Fibroblast of lung (primary cell): ENCODE data around the gene PPP1R12C. TPM values are rescaled to one million over a fixed set of nuclear protein-coding genes. Genes with fewer than 3 reads are reported as not detected.
"Not testable (repeated sequence)": the region's sequence is repeated elsewhere in the genome, so short reads cannot be mapped to it uniquely, and the experiment has no call there.

ENCODE experiments used
- DNase-seq, 2 donors: peaks; one replicate each; pipeline versions ENCODE4 v3.0.0 to v3.0.0-alpha.2; 2010; ENCODE audit warnings: low read depth in 2 of 2
- H2AFZ ChIP-seq: 2 replicates; pipeline ENCODE4 v1.5.1; 2012; ENCODE audit warnings: low read length, control low read depth, inconsistent platforms
- H3K27ac ChIP-seq: 2 replicates; pipeline ENCODE4 v1.5.1; 2011; ENCODE audit warnings: low read length, control low read depth; ENCODE audit not compliant: insufficient read depth
- H3K27me3 ChIP-seq: 2 replicates; pipeline ENCODE4 v1.5.1; 2011; ENCODE audit warnings: mild to moderate bottlenecking, low read length; ENCODE audit not compliant: control insufficient read depth, insufficient read depth
- H3K36me3 ChIP-seq: 2 replicates; pipeline ENCODE4 v1.5.1; 2011; ENCODE audit warnings: low read length; ENCODE audit not compliant: control insufficient read depth, insufficient read depth
- H3K4me1 ChIP-seq: 2 replicates; pipeline ENCODE4 v1.5.1; 2011; ENCODE audit warnings: low read length; ENCODE audit not compliant: control insufficient read depth, insufficient read depth; ENCODE audit errors: extremely low read depth
- H3K4me2 ChIP-seq: 2 replicates; pipeline ENCODE4 v1.5.1; 2011; ENCODE audit warnings: low read length, control low read depth; ENCODE audit not compliant: insufficient read depth; ENCODE audit errors: extremely low read depth
- H3K4me3 ChIP-seq, 4 experiments: fragments of 200-600 bp in 1 of 4; sonication (generic) in 1 of 4; replicated peaks in 1 of 4; 2 replicates each; pipeline ENCODE4 v1.5.1; 2011 to 2016; ENCODE audit warnings: low read length in 4 of 4, low read depth in 3 of 4, mild to moderate bottlenecking in 3 of 4, control low read depth in 2 of 4, inconsistent platforms in 1 of 4, mixed read lengths in 1 of 4; ENCODE audit not compliant: insufficient read depth in 1 of 4; ENCODE audit errors: control extremely low read depth in 1 of 4
- H3K79me2 ChIP-seq: 2 replicates; pipeline ENCODE4 v1.5.1; 2012; ENCODE audit warnings: mild to moderate bottlenecking, low read length, inconsistent platforms; ENCODE audit not compliant: control insufficient read depth, insufficient read depth
- H3K9ac ChIP-seq: 2 replicates; pipeline ENCODE4 v1.5.1; 2011; ENCODE audit warnings: mild to moderate bottlenecking, low read length, control low read depth; ENCODE audit not compliant: insufficient read depth
- H3K9me3 ChIP-seq: 2 replicates; pipeline ENCODE4 v1.5.1; 2012; ENCODE audit warnings: low read depth, low read length; ENCODE audit not compliant: control insufficient read depth, insufficient read depth
- H4K20me1 ChIP-seq: 2 replicates; pipeline ENCODE4 v1.5.1; 2011; ENCODE audit warnings: low read length; ENCODE audit not compliant: control insufficient read depth, insufficient read depth; ENCODE audit errors: extremely low read depth
- CTCF ChIP-seq, 2 donors: IDR thresholded peaks in 1 of 2; conservative IDR thresholded peaks in 1 of 2; 1 replicate in 1 of 2; 2 replicates in 1 of 2; pipeline ENCODE4 v1.5.1; 2011 to 2012; ENCODE audit warnings: low read length in 2 of 2, control low read depth in 1 of 2, inconsistent platforms in 1 of 2, low read depth in 1 of 2, mild to moderate bottlenecking in 1 of 2
- EZH2 ChIP-seq: IDR thresholded peaks from 2 replicates; pipeline ENCODE4 v1.5.1; 2012; ENCODE audit warnings: low read length, control low read depth, mild to moderate bottlenecking; ENCODE audit errors: missing control alignments
- polyA plus RNA-seq, 2 donors: library from polyadenylated mRNA; depleted of rRNA in 1 of 2; stranded (reverse) in 1 of 2; unstranded in 1 of 2; fragments of >200 nt; gene quantifications; 2 replicates each; pipeline ENCODE4 v1.2.1, GENCODE V29; 2011 to 2012; ENCODE audit warnings: missing spikeins in 1 of 2
- total RNA-seq: library from RNA; depleted of rRNA; stranded (reverse); fragments of >200 nt; gene quantifications from 2 replicates; pipeline ENCODE4 v1.2.1, GENCODE V29; 2014

PPP1R12C gene
- total and polyA plus RNA-seq, 2 donors (not counting 1 experiment from before 2014, with no cell fraction given), result 26.0 to 32.9 TPM

- H3K4me1 ChIP-seq, result peaks cover 9% of the 10 kb centered on the region
- peaks cover 13% of the 10 kb centered on the region for H3K36me3 ChIP-seq
- H3K27ac ChIP-seq, result no peak overlapping the region
- DNase-seq, result no peak
- no peaks in the 10 kb centered on the region for H3K27me3 ChIP-seq
- no peaks in the 10 kb centered on the region for H3K9me3 ChIP-seq
- TF ChIP-seq EZH2 (no peak), CTCF (conservative IDR thresholded peaks at IDR 0.05 in 1 of 2, IDR thresholded peaks at IDR 0.05 in 1 of 2; ENCODE audit: low read depth in 1 of 2, low read length in 2 of 2) (no peak)
- H2AFZ ChIP-seq, result no peak overlapping the region
- no peak overlapping the region for H3K4me3 ChIP-seq
- H4K20me1 ChIP-seq, result no peaks in the 10 kb centered on the region
- H3K9ac ChIP-seq, result no peak overlapping the region
- H3K4me2 ChIP-seq, result no peak overlapping the region
- peaks cover 49% of the 10 kb centered on the region for H3K79me2 ChIP-seq
Observed at GRCh38 chr19:55109527-55110291, 7.7 kb downstream of the PPP1R12C start.

- peaks cover 13% of the 10 kb centered on the region for H3K36me3 ChIP-seq
- peaks cover 26% of the 10 kb centered on the region for H3K79me2 ChIP-seq
- not testable (repeated sequence) for H3K27ac ChIP-seq, H3K9ac ChIP-seq, H3K4me3 ChIP-seq, H3K27me3 ChIP-seq, H2AFZ ChIP-seq, H4K20me1 ChIP-seq, H3K4me1 ChIP-seq, H3K9me3 ChIP-seq, DNase-seq, H3K4me2 ChIP-seq
Observed at GRCh38 chr19:55107252-55107651, 10.2 kb downstream of the PPP1R12C start.

- no peak for DNase-seq
- H3K9me3 ChIP-seq, result no peaks in the 10 kb centered on the region
- peaks cover 21% of the 10 kb centered on the region for H3K79me2 ChIP-seq
- H2AFZ ChIP-seq, result no peak overlapping the region
- H3K4me2 ChIP-seq, result no peak overlapping the region
- no peak overlapping the region for H3K27ac ChIP-seq
- H3K4me1 ChIP-seq, result no peaks in the 10 kb centered on the region
- no peak overlapping the region for H3K4me3 ChIP-seq
- TF ChIP-seq EZH2 (no peak), CTCF (conservative IDR thresholded peaks at IDR 0.05 in 1 of 2, IDR thresholded peaks at IDR 0.05 in 1 of 2; ENCODE audit: low read depth in 1 of 2, low read length in 2 of 2) (no peak)
- H3K9ac ChIP-seq, result no peak overlapping the region
- H3K36me3 ChIP-seq, result peaks cover 13% of the 10 kb centered on the region
- H3K27me3 ChIP-seq, result no peaks in the 10 kb centered on the region
- no peaks in the 10 kb centered on the region for H4K20me1 ChIP-seq
Observed at GRCh38 chr19:55106591-55106990, 10.8 kb downstream of the PPP1R12C start.
